Measurements from ENCODE around the gene GMPR.

GRCh38 chr6:16224409-16224808 is 14.0 kb upstream of the GMPR start:
- no peak for TF ChIP-seq RFX5 (IDR thresholded peaks at IDR 0.05; ENCODE audit: low read depth, low read length)
- no peak for TF ChIP-seq CREB1 (IDR thresholded peaks at IDR 0.05; ENCODE audit: low read depth)
- TF ChIP-seq EZH2 (IDR thresholded peaks at IDR 0.05; ENCODE audit: borderline replicate concordance, control insufficient read depth, low read depth, low read length), result no peak
- no peak for TF ChIP-seq POLR2A (IDR thresholded peaks at IDR 0.05; ENCODE audit: low read depth, low read length)
- TF ChIP-seq RAD21 (IDR thresholded peaks at IDR 0.05; ENCODE audit: insufficient read depth, low read depth, low read length), result no peak
- no peak for TF ChIP-seq EED (IDR thresholded peaks at IDR 0.05; ENCODE audit: low read depth)
- no peak for TF ChIP-seq E4F1 (IDR thresholded peaks at IDR 0.05; ENCODE audit: borderline replicate concordance, partially characterized antibody)
- no peak for TF ChIP-seq POLR2AphosphoS5 (IDR thresholded peaks at IDR 0.05; ENCODE audit: low read length)
- no peak for TF ChIP-seq JUNB (IDR thresholded peaks at IDR 0.05)
